Metanephros (tissue), 2 donors: ENCODE results near the gene KIF18B. TPM values are rescaled to one million over a fixed set of nuclear protein-coding genes. Genes with fewer than 3 reads are reported as not detected.

Experiments
- small RNA-seq: library from RNA; depleted of rRNA; stranded (forward); fragments of <200 nt; gene quantifications from one replicate; pipeline ENCODE3, GENCODE V24; 2014; ENCODE audit warnings: low replicate concordance
- total RNA-seq: library from RNA; depleted of rRNA; stranded (reverse); fragments of >200 nt; gene quantifications from one replicate; pipeline ENCODE4 v1.2.3, GENCODE V29; 2014

Gene KIF18B
- 5.4 TPM for total RNA-seq

GRCh38 chr17:44947461-44948314, at the start of gene KIF18B:
Gene KIF18B, minus strand, starts transcription at chr17:44947773. Its CDS starts 11,429 bp downstream, at chr17:44936344.

DNA sequence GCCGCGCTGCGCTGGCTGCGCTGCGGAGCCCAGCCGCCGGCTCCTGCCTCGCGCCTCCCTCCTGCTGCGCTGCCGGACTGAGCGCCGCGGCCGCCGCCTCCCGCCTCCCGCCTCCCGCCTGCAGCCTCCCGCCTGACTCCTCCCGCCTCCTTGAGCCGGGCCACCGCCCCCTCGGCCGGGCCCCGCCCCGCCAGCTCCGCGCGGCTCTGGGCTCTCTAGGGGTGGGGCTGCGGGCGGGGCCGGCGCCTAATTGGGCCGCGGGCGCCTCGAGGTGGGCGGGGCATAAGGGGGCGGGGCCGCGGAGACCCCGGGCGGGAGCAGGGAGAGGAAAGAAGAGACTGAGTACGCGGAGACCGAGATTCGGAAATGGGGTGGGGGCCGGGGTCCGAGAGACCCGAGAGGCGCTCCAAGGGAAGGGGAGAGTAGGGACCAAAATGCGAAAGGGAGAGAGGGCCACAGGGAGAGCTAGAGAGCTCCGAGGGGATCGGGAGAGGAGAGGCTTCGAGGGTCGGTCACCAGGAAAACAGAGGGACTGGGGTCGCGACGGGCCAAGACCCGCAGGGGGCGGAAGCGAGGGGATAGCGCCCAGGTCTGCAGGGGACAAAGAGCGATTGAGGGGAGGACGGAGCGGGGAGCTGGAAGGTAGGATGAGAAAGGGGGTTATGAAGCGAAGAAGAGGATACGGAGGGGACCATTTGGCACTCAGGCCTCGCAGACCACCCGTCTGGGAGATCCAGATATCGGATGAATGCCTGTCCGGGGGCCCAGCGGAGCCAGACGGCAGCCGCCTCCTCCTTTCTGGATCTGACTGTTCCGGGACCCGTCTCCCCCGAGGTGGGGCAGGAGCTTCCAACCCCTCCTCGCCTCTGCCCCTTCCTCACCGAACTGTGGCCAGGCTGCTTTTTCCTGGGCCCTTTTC, 20.9 kb upstream of the KIF18B start, which contains the start of gene C1QL1:
Gene C1QL1, minus strand, starts transcription at position 79 of the 919 bp plus-strand sequence. CDS start 255 bp downstream, outside the sequence.

GRCh38 chr17:44915321-44915726, 32.2 kb downstream of the KIF18B start, which contains the start of gene GFAP:
Gene GFAP, minus strand, starts transcription at chr17:44915500. Its CDS starts 14 bp downstream, at chr17:44915486.

GRCh38 chr17:44899074-44899782, 48.3 kb downstream of the KIF18B start, which contains the start of gene EFTUD2:
Gene EFTUD2, minus strand, starts transcription at chr17:44899445. Its CDS starts 4,924 bp downstream, at chr17:44894521.

Small RNA genes within 50 kb of the gene (small RNA-seq; reads per million reads assigned to genes)
- gene AC015936.2 (not detected), gene CCDC103 (not detected), gene MIR6783 (not detected), gene RN7SL405P (not detected)

Other genes with a start within 250 kb of the KIF18B start
- gene DBF4B, start 239.1 kb downstream of the KIF18B start, total RNA-seq = 8.1 TPM
- 3.0 TPM for gene ADAM11, start 188.8 kb downstream of the KIF18B start, total RNA-seq
- gene GJC1, start 117.5 kb downstream of the KIF18B start, total RNA-seq = 21.6 TPM
- gene HIGD1B, start 99.9 kb downstream of the KIF18B start, total RNA-seq = 0.76 TPM
- 75.6 TPM for gene EFTUD2, start 48.3 kb downstream of the KIF18B start, total RNA-seq
- gene GFAP, start 32.3 kb downstream of the KIF18B start, total RNA-seq = 0.29 TPM
- gene C1QL1, start 20.5 kb upstream of the KIF18B start, total RNA-seq = 1.1 TPM
- gene DCAKD, start 103.9 kb upstream of the KIF18B start, total RNA-seq = 51.7 TPM
- 44.2 TPM for gene NMT1, start 113.5 kb upstream of the KIF18B start, total RNA-seq
- 20.2 TPM for gene PLCD3, start 184.7 kb upstream of the KIF18B start, total RNA-seq
- 11.5 TPM for gene ACBD4, start 187.9 kb upstream of the KIF18B start, total RNA-seq
- gene HEXIM1, start 200.7 kb upstream of the KIF18B start, total RNA-seq = 23.4 TPM
- gene HEXIM2, start 214.1 kb upstream of the KIF18B start, total RNA-seq = 9.1 TPM